Suppressor macrophage treated with lipopolysaccharide for 4 hours (primary cell): ENCODE results near the gene SPC24.
"Not testable (repeated sequence)": the region's sequence is repeated elsewhere in the genome, so short reads cannot be mapped to it uniquely, and the experiment has no call there.

Experiments used
- DNase-seq: peaks from one replicate; pipeline ENCODE4 v3.0.0-alpha.2; 2020

SPC24 gene

DNA sequence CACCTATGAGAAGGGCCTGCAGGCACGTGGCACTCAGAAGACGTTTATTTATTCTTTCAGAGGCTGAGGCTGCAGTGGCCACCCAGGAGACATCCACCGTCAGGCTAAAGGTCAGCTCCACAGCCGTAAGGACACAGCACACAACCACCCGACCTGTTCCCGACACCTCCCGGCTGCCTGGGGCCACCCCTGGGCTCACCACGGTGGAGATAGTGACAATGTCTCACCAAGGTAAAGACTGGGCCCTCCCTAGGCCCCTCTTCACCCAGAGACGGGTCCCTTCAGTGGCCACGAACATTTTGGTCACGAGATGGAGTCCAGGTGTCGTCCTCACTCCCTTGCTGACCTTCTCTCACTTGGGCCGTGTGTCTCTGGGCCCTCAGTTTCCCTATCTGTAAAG, 32.5 kb downstream of the SPC24 start:
- no peak for DNase-seq

GRCh38 chr19:11121963-11122362, 33.6 kb downstream of the SPC24 start:
- not testable (repeated sequence) for DNase-seq

GRCh38 chr19:11116507-11116906, 39.1 kb downstream of the SPC24 start:
- no peak for DNase-seq

DNA sequence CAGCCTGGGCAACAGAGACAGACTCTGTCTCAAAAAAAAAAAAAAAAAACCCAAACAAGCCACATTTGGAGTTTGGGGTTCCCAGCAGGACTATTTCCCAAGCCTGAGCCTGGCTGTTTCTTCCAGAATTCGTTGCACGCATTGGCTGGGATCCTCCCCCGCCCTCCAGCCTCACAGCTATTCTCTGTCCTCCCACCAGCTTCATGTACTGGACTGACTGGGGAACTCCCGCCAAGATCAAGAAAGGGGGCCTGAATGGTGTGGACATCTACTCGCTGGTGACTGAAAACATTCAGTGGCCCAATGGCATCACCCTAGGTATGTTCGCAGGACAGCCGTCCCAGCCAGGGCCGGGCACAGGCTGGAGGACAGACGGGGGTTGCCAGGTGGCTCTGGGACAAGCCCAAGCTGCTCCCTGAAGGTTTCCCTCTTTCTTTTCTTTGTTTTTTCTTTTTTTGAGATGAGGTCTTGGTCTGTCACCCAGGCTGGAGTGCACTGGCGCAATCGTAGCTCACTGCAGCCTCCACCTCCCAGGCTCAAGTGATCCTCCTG, 39.6 kb downstream of the SPC24 start:
- no peak for DNase-seq

DNA sequence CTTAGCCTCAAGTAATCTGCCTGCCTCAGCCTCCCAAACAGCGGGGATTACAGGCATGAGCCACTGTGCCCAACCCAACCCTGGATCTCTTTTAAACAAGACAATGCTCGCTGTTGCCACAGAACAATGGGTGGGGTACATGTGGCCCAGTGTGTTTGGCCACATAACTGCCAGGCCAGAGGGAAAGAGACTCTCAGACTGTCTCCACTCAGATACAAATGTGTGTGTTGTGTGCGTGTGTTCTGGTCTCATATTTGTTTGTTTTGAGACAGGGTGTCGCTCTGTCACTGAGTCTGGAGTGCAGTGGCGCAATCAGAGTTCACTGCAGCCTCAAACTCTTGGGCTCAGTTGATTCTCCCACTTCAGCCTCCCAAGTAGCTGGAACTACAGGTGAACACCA, 40.5 kb downstream of the SPC24 start:
- no peak for DNase-seq

DNA sequence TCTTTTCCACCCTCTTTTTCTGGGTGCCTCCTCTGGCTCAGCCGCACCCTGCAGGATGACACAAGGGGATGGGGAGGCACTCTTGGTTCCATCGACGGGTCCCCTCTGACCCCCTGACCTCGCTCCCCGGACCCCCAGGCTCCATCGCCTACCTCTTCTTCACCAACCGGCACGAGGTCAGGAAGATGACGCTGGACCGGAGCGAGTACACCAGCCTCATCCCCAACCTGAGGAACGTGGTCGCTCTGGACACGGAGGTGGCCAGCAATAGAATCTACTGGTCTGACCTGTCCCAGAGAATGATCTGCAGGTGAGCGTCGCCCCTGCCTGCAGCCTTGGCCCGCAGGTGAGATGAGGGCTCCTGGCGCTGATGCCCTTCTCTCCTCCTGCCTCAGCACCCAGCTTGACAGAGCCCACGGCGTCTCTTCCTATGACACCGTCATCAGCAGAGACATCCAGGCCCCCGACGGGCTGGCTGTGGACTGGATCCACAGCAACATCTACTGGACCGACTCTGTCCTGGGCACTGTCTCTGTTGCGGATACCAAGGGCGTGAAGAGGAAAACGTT, 42.4 kb downstream of the SPC24 start:
- DNase-seq: no peak

DNA sequence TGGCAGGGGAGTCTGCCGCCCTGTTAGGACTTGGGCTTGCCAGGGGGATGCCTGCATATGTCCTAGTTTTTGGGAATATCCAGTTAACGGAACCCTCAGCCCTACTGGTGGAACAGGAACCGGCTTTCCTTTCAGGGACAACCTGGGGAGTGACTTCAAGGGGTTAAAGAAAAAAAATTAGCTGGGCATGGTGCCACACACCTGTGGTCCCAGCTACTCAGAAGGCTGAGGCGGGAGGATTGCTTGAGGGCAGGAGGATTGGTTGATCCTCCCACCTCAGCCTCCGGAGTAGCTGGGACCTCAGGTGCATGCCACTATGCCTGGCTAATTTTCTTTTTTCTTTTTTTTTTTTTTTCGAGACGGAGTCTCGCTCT, 43.8 kb downstream of the SPC24 start:
- no peak for DNase-seq

DNA sequence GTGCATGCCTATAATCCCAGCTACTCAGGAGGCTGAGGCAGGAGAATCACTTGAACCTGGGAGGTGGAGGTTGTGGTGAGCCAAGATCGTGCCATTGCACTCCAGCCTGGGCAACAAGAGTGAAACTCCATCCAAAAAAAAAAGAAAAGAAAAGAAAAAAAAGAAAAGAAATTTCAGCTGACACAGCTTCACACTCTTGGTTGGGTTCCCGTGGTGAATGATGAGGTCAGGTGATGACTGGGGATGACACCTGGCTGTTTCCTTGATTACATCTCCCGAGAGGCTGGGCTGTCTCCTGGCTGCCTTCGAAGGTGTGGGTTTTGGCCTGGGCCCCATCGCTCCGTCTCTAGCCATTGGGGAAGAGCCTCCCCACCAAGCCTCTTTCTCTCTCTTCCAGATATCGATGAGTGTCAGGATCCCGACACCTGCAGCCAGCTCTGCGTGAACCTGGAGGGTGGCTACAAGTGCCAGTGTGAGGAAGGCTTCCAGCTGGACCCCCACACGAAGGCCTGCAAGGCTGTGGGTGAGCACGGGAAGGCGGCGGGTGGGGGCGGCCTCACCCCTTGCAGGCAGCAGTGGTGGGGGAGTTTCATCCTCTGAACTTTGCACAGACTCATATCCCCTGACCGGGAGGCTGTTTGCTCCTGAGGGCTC, 44.3 kb downstream of the SPC24 start:
- no peak for DNase-seq

DNA sequence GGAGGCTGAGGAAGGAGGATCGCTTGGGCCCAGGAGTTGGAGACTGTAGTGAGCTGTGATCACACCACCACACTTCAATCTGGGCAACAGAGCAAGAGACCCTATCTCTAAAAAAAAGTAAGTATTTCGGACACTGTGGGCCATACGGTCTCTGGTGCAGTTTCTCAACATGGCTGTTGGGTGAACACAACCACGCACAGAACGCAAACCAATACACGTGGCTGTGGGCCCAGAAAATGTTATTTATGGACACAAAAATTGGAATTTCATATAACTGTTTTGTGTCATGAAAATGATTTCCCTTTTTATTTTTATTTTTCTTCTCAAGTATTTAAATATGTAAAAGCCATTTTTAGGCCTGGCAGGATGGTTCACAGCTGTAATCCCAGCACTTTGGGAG, 46.8 kb downstream of the SPC24 start:
- no peak for DNase-seq

DNA sequence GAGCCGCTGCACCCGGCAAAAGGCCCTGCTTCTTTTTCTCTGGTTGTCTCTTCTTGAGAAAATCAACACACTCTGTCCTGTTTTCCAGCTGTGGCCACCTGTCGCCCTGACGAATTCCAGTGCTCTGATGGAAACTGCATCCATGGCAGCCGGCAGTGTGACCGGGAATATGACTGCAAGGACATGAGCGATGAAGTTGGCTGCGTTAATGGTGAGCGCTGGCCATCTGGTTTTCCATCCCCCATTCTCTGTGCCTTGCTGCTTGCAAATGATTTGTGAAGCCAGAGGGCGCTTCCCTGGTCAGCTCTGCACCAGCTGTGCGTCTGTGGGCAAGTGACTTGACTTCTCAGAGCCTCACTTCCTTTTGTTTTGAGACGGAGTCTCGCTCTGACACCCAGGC, 49.1 kb downstream of the SPC24 start:
- no peak for DNase-seq

DNA sequence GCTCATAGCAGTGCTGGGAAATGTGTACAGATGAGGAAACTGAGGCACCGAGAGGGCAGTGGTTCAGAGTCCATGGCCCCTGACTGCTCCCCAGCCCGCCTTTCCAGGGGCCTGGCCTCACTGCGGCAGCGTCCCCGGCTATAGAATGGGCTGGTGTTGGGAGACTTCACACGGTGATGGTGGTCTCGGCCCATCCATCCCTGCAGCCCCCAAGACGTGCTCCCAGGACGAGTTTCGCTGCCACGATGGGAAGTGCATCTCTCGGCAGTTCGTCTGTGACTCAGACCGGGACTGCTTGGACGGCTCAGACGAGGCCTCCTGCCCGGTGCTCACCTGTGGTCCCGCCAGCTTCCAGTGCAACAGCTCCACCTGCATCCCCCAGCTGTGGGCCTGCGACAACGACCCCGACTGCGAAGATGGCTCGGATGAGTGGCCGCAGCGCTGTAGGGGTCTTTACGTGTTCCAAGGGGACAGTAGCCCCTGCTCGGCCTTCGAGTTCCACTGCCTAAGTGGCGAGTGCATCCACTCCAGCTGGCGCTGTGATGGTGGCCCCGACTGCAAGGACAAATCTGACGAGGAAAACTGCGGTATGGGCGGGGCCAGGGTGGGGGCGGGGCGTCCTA, 50.5 kb downstream of the SPC24 start:
- no peak for DNase-seq

DNA sequence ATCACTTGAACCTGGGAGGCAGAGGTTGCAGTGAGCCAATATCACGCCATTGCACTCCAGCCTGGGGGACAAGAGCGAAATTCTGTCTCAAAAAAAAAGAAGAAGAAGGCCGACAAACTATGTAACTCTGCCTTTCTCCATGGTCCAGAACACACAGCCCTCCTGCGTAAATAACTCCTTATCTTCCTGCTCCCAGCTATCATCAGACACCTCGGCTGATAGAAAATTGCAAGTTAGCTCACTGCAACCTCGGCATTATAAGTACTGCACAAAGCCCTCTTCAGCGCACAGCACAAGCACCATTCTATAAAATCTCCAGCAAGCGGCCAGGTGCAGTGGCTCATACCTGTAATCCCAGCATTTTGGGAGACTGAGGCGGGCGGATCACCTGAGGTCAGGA, 51.9 kb downstream of the SPC24 start:
- DNase-seq: not testable (repeated sequence)

- no peak for DNase-seq
Observed at GRCh38 chr19:11102944-11103343, 52.6 kb downstream of the SPC24 start.

DNA sequence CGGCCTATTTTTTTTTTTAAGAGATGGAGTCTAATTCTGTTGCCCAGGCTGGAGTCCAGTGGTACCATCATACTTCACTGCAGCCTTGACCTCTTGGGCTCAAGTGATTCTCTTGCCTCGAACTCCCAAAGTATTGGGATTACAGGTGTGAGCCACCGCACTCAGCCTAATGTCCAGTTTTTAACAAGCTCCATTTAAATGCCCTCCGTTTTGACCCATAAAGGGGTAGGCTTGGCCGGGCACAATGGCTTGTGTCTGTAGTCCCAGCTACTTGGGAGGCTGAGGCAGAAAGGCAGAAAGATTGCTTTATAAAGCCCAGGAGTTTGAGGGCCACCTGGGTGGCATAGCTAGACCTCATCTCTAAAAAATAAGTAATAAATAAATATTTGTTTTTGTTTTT, 54.5 kb downstream of the SPC24 start:
- DNase-seq: no peak

GRCh38 chr19:11100049-11100448, 55.5 kb downstream of the SPC24 start:
- no peak for DNase-seq

GRCh38 chr19:11098861-11099260, 56.7 kb downstream of the SPC24 start:
- no peak for DNase-seq

DNA sequence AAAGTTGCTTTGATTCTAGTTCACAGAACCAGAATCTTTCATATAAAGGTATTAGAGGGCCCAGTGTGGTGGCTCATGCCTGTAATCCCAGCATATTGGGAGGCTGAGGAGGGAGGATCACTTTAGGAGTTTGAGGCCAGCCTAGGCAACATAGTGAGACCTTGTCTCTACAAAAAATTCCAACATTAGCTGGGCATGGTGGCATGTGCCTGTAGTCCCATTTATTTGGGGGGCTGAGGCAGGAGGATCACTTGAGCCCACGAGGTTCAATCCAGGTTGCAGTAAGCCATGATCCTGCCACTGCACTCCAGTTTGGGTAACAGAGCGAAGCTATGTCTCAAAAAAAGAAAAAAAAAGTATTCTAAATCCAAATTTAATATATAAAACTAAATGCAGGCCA, 57.3 kb downstream of the SPC24 start:
- no peak for DNase-seq

- DNase-seq: not testable (repeated sequence)
Observed at GRCh38 chr19:11097367-11097766, 58.2 kb downstream of the SPC24 start.

DNA sequence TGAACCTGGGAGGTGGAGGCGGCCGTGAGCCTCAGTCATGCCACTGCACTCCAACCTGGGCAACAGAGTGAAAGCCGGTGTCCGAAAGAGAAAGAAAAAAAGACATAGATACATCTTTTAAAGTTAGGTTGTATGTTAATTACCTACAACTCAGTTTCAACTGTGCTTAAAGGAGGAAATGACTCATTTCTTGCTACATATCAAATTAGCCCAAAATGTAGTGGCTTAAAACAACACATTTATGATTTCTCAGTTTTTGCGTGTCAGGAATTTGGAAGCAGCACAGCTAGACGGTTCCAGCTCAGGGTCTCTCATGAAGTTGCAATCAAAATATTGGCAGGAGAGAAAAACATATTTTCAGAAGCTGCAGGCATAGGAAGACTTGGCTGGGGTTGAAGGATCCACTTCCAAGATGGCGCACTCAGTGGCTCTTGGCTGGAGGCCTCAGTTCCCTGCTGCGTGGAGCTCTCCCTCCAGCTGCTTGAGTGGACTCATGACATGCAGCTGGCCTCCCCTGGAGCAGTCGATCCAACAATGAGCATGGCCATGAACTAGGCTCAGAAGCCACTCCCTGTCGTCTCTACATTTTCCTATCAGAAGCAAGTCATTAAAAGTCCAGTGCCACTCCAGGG, 59.3 kb downstream of the SPC24 start:
- DNase-seq: no peak
